NT2/D1 (cell line): Measurements from ENCODE around the gene KCNH3.
"Not testable (repeated sequence)": the region's sequence is repeated elsewhere in the genome, so short reads cannot be mapped to it uniquely, and the experiment has no call there.

ENCODE experiments used
- DNase-seq: peaks from one replicate; pipeline ENCODE4 v3.0.0-alpha.2; 2011; ENCODE audit warnings: low read depth, low spot score
- H3K27me3 ChIP-seq: 2 replicates; pipeline ENCODE4 v1.6.0; 2011; ENCODE audit warnings: mild to moderate bottlenecking; ENCODE audit not compliant: insufficient read length, insufficient read depth
- H3K36me3 ChIP-seq: 2 replicates; pipeline ENCODE4 v1.6.1; 2011; ENCODE audit warnings: mild to moderate bottlenecking, low read length, mixed read lengths; ENCODE audit not compliant: insufficient read depth, insufficient read length
- H3K4me1 ChIP-seq: 2 replicates; pipeline ENCODE4 v1.5.1; 2011; ENCODE audit not compliant: insufficient read depth, insufficient read length
- H3K4me3 ChIP-seq: 2 replicates; pipeline ENCODE4 v1.5.1; 2011; ENCODE audit warnings: low read depth; ENCODE audit not compliant: insufficient read length
- H3K9ac ChIP-seq: 2 replicates; pipeline ENCODE4 v1.6.0; 2011; ENCODE audit warnings: low read depth; ENCODE audit not compliant: insufficient read length
- H3K9me3 ChIP-seq: 2 replicates; pipeline ENCODE4 v1.5.1; 2011; ENCODE audit warnings: mild to moderate bottlenecking, low read length; ENCODE audit not compliant: insufficient read depth
- SUZ12 ChIP-seq: IDR thresholded peaks from 2 replicates; pipeline ENCODE4 v1.6.1; 2011; ENCODE audit not compliant: insufficient read length, insufficient read depth; ENCODE audit errors: extremely low read depth
- YY1 ChIP-seq: IDR thresholded peaks from 2 replicates; pipeline ENCODE4 v1.6.1; 2011; ENCODE audit not compliant: insufficient read length, insufficient read depth
- ZNF274 ChIP-seq: IDR thresholded peaks from 2 replicates; pipeline ENCODE4 v1.6.1; 2011; ENCODE audit warnings: mild to moderate bottlenecking, low read depth, low read length

The KCNH3 gene

DNA sequence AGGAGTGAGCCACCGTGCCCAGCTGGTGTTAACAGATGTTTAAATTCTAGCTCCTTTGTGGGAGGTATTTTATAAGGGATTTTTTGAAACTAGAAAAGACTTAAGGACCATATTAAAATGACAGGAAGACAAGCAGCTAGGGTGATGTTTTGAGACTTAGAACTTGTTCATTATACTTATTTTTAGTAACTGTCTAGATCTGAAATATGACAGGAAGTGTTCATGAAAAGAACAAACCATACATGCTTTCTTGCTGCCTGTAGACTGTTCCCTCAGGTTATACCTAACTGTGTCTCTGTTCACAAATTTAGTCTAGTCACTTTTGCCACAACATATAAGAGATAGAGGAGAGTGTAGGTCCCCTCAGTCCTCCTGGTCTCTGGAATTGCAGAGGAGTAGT lies 36.9 kb upstream of the KCNH3 start:
- H3K4me3 ChIP-seq, result no peak overlapping the region
- TF ChIP-seq YY1 (no peak), ZNF274 (no peak), SUZ12 (no peak)
- H3K9me3 ChIP-seq, result no peaks in the 10 kb centered on the region
- H3K4me1 ChIP-seq, result no peaks in the 10 kb centered on the region
- no peaks in the 10 kb centered on the region for H3K27me3 ChIP-seq
- DNase-seq, result no peak
- peaks cover 45% of the 10 kb centered on the region for H3K36me3 ChIP-seq
- H3K9ac ChIP-seq, result no peak overlapping the region

DNA sequence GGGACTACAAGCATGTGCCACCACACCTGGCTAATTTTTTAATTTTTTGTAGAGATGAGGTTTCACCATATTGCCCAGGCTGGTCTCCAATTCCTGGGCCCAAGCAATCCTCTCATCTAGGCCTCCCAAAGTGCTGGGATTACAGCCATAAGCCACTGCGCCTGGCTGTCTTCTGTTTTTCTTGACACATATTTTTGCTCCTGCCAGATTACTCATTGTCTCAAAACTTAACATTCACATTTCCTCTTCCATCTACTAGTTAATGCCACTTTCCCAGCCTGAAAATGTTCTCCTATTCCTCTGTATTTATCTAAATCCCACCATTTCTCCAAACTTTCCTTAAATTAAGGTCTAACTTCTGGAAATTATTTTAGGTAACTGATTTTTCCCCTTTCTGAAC lies 36.2 kb upstream of the KCNH3 start:
- H3K36me3 ChIP-seq, result peaks cover 42% of the 10 kb centered on the region
- no peaks in the 10 kb centered on the region for H3K9me3 ChIP-seq
- H3K9ac ChIP-seq, result no peak overlapping the region
- no peaks in the 10 kb centered on the region for H3K4me1 ChIP-seq
- TF ChIP-seq ZNF274 (no peak), YY1 (no peak), SUZ12 (no peak)
- H3K4me3 ChIP-seq, result no peak overlapping the region
- no peak for DNase-seq
- H3K27me3 ChIP-seq, result no peaks in the 10 kb centered on the region

DNA sequence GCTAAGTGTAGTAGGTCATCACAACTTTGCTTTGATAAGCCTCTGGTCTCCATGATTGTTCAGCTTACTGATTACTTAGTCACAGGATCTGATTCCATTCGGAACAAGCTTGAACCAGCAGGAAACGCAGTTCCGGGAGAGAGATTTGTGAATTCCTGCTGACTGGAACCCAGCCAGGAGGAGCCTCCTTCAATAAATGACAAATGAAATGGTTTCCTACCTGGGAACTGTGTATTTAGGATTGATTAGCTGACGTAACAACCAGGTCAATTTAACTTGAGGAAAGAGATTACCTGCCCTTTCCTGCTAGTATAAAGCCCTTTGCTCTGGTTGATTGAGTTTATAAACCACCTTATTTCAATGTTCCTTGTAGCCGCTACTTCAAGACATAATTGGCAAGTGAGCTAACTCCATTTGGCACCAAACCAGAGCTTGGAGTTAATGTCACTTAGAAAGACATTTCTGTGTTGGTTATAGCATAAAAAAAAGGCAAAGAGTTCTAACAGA lies 35.1 kb upstream of the KCNH3 start:
- TF ChIP-seq SUZ12 (no peak), YY1 (no peak), ZNF274 (no peak)
- H3K36me3 ChIP-seq, result peaks cover 48% of the 10 kb centered on the region
- no peak overlapping the region for H3K9ac ChIP-seq
- DNase-seq, result no peak
- no peaks in the 10 kb centered on the region for H3K27me3 ChIP-seq
- no peaks in the 10 kb centered on the region for H3K9me3 ChIP-seq
- no peak overlapping the region for H3K4me3 ChIP-seq
- H3K4me1 ChIP-seq, result no peaks in the 10 kb centered on the region

DNA sequence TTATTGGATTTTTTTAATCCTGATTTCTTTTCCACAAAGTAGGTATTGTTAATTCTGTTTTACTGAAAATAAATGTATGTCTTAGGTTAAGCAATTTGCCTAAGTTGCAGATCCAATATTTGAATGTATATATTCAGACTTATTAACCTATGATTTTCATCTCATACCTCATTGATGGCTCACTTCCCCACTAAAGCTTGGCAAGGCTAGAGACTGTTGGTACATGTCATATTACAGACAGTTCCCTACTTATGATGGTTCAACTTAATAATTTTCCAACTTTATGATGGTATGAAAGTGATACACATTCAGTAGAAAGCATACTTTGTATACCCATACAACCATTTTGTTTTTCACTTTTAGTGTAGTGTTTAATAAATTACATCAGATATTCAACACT lies 33.2 kb upstream of the KCNH3 start:
- no peaks in the 10 kb centered on the region for H3K9me3 ChIP-seq
- no peak for DNase-seq
- H3K4me1 ChIP-seq, result no peaks in the 10 kb centered on the region
- H3K4me3 ChIP-seq, result no peak overlapping the region
- H3K36me3 ChIP-seq, result peaks cover 35% of the 10 kb centered on the region
- no peak overlapping the region for H3K9ac ChIP-seq
- no peaks in the 10 kb centered on the region for H3K27me3 ChIP-seq
- TF ChIP-seq SUZ12 (no peak), YY1 (no peak), ZNF274 (no peak)

DNA sequence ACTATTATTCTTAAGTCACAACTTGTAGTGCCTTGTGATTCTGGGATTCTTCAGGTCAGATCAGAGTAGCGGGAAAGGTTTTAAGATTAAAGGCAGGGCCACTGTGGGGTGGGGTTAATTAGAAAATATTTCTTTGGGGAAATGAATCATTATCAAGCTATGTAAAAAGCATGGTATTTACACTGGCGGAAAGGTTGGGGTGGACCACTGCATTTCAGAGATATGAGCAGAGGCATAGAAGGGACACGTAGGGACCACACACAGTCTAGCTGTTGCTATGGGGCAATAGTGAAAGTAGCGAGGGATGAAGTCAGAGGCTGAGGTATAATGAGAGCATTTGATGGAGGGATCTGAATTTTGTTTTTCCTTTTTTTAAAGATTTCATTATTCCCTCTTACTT lies 31.7 kb upstream of the KCNH3 start:
- no peak for DNase-seq
- no peak overlapping the region for H3K4me3 ChIP-seq
- H3K36me3 ChIP-seq, result peaks cover 24% of the 10 kb centered on the region

DNA sequence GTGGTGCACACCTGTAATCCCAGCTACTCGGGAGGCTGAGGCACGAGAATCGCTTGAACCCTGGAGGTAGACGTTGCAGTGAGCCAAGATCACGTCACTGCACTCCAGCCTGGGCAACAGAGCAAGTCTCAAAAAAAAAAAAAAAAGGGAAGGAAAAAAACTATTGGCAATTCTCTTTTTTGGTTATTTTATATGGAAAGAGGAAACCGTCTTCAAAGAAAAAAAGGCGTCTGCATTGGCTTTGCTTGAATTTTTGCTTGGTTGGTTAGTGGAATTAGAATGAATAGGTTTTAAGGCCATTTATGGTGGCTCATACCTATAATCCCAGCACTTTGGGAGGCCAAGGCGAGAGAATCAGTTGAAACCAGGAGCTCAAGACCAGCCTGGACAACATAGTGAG lies 29.1 kb upstream of the KCNH3 start:
- H3K27me3 ChIP-seq, H3K4me1 ChIP-seq, H3K9ac ChIP-seq, DNase-seq, H3K4me3 ChIP-seq, H3K9me3 ChIP-seq: not testable (repeated sequence)
- H3K36me3 ChIP-seq, result peaks cover 16% of the 10 kb centered on the region

More for the DNA sequence above, 31.7 kb upstream of the KCNH3 start:
- H3K9ac ChIP-seq, result no peak overlapping the region
- no peaks in the 10 kb centered on the region for H3K9me3 ChIP-seq
- no peaks in the 10 kb centered on the region for H3K27me3 ChIP-seq
- TF ChIP-seq YY1 (no peak), SUZ12 (no peak), ZNF274 (no peak)
- no peaks in the 10 kb centered on the region for H3K4me1 ChIP-seq

DNA sequence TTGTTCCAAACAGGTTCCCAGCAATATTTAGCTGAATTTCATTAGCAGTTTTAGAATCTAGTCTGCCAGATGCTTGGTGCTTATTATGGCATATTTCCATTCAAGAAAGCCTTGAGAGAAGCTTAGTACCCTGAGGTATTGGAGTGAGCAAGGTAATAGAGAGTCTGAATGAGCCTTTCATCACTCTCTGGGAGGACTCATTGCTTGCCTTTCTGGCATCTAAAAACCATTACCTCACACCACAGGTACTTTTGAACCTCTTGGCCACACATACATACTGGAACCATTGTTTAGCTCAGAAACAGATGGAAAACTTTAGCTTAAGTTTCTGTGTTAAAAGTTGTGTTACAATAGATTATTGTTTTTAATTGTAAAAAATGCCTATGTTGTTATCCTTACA lies 27.4 kb upstream of the KCNH3 start:
- DNase-seq, result no peak
- Histone ChIP-seq H3K4me1 (no peaks in the 10 kb centered on the region), H3K27me3 (no peaks in the 10 kb centered on the region), H3K4me3 (no peak overlapping the region), H3K9me3 (no peaks in the 10 kb centered on the region), H3K36me3 (peaks cover 9% of the 10 kb centered on the region), H3K9ac (no peak overlapping the region)
- TF ChIP-seq SUZ12 (no peak), ZNF274 (no peak), YY1 (no peak)

DNA sequence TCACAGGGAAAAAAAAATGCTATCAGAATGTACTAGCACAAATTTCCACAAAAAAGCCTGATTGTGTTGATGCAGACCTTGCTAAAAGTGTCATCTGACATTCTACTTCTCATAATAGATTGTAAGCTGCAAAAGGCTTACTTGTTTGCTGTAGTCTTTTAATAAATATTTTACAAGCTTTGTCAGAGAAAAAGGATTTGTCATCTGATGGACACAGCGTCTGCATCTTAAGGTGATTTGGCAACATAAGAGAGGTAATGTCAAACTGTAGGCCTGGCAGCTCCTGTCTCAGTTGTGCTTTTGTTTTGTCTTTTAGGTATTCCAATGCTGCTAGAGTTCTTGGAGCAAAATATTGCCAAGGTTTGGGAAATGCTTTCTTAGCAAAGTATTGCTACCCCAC lies 26.3 kb upstream of the KCNH3 start:
- Histone ChIP-seq H3K4me3 (no peak overlapping the region), H3K27me3 (no peaks in the 10 kb centered on the region), H3K9ac (no peak overlapping the region), H3K9me3 (no peaks in the 10 kb centered on the region), H3K36me3 (peaks cover 14% of the 10 kb centered on the region), H3K4me1 (no peaks in the 10 kb centered on the region)
- DNase-seq, result no peak
- TF ChIP-seq YY1 (no peak), SUZ12 (no peak), ZNF274 (no peak)
